ENCODE results near the gene PILRA.
"Not testable (repeated sequence)": the region's sequence is repeated elsewhere in the genome, so short reads cannot be mapped to it uniquely, and the experiment has no call there.

PILRA gene

GRCh38 chr7:100358027-100358856 lies 15.0 kb upstream of the PILRA start, which contains the start of gene PILRB:
Gene PILRB (plus strand): TSS chr7:100358117. CDS start chr7:100358303, 186 bp downstream.
- DNase-seq (ENCODE audit: low spot score), result no peak

GRCh38 chr7:100358857-100359212 lies 14.5 kb upstream of the PILRA start:
- DNase-seq (ENCODE audit: low spot score), result no peak

- DNase-seq (ENCODE audit: low spot score), result no peak
These were observed 13.0 kb upstream of the PILRA start for GRCh38 chr7:100360135-100360854.

GRCh38 chr7:100363098-100363497 lies 10.2 kb upstream of the PILRA start:
- DNase-seq (ENCODE audit: low spot score), result no peak

GRCh38 chr7:100363797-100364196 lies 9.5 kb upstream of the PILRA start:
- not testable (repeated sequence) for DNase-seq (ENCODE audit: low spot score)

GRCh38 chr7:100364480-100364879 lies 8.8 kb upstream of the PILRA start:
- no peak for DNase-seq (ENCODE audit: low spot score)

- not testable (repeated sequence) for DNase-seq (ENCODE audit: low spot score)
These were observed 7.3 kb upstream of the PILRA start for GRCh38 chr7:100365998-100366367.

- no peak for DNase-seq (ENCODE audit: low spot score)
These were observed 6.7 kb upstream of the PILRA start for GRCh38 chr7:100366411-100367250.

GRCh38 chr7:100367251-100367620 lies 6.1 kb upstream of the PILRA start:
- no peak for DNase-seq (ENCODE audit: low spot score)

- peak; percentile 29 for DNase-seq (ENCODE audit: low spot score)
These were observed 5.3 kb upstream of the PILRA start for GRCh38 chr7:100367676-100368613.

GRCh38 chr7:100369105-100369504 lies 4.2 kb upstream of the PILRA start:
- peak; percentile 80 for DNase-seq (ENCODE audit: low spot score)

GRCh38 chr7:100370303-100370702 lies 3.0 kb upstream of the PILRA start:
- no peak for DNase-seq (ENCODE audit: low spot score)

- DNase-seq (ENCODE audit: low spot score), result no peak
These were observed 2.5 kb upstream of the PILRA start for GRCh38 chr7:100370746-100371145.

GRCh38 chr7:100371561-100372171 lies 1.6 kb upstream of the PILRA start:
- DNase-seq (ENCODE audit: low spot score), result no peak

GRCh38 chr7:100372256-100372655 lies 1.0 kb upstream of the PILRA start:
- peak; percentile 35 for DNase-seq (ENCODE audit: low spot score)

GRCh38 chr7:100372694-100373093 lies 593 bp upstream of the PILRA start:
- no peak for DNase-seq (ENCODE audit: low spot score)

GRCh38 chr7:100373870-100374598 lies 747 bp downstream of the PILRA start:
- peak; percentile 20 for DNase-seq (ENCODE audit: low spot score)

- DNase-seq (ENCODE audit: low spot score), result no peak
These were observed 1.3 kb downstream of the PILRA start for GRCh38 chr7:100374601-100375000.

GRCh38 chr7:100376066-100376465 lies 2.8 kb downstream of the PILRA start:
- DNase-seq (ENCODE audit: low spot score), result no peak

- no peak for DNase-seq (ENCODE audit: low spot score)
These were observed 4.9 kb downstream of the PILRA start for GRCh38 chr7:100378114-100378755.
